Measurements from ENCODE around the gene RECK.
"Not testable (repeated sequence)": the region's sequence is repeated elsewhere in the genome, so short reads cannot be mapped to it uniquely, and the experiment has no call there.

RECK gene

GRCh38 chr9:36153746-36154145 is 117.0 kb downstream of the RECK start:
- CTCF ChIA-PET, result interaction anchor here (1.5 to 4.5 kb wide), 3 partner anchors 12 to 50 kb away, joined by 4 to 42 read pairs (median 5); no protein-coding TSS in a partner anchor
- POLR2A ChIA-PET, result no interaction called here
- TF ChIP-seq, protein P1, sequence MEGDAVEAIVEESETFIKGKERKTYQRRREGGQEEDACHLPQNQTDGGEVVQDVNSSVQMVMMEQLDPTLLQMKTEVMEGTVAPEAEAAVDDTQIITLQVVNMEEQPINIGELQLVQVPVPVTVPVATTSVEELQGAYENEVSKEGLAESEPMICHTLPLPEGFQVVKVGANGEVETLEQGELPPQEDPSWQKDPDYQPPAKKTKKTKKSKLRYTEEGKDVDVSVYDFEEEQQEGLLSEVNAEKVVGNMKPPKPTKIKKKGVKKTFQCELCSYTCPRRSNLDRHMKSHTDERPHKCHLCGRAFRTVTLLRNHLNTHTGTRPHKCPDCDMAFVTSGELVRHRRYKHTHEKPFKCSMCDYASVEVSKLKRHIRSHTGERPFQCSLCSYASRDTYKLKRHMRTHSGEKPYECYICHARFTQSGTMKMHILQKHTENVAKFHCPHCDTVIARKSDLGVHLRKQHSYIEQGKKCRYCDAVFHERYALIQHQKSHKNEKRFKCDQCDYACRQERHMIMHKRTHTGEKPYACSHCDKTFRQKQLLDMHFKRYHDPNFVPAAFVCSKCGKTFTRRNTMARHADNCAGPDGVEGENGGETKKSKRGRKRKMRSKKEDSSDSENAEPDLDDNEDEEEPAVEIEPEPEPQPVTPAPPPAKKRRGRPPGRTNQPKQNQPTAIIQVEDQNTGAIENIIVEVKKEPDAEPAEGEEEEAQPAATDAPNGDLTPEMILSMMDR (IDR thresholded peaks at IDR 0.05; ENCODE audit: control extremely low read depth, extremely low read depth, low read depth, missing control alignments), result no peak
- no peak for DNase-seq (ENCODE audit: extremely low spot score)

DNA sequence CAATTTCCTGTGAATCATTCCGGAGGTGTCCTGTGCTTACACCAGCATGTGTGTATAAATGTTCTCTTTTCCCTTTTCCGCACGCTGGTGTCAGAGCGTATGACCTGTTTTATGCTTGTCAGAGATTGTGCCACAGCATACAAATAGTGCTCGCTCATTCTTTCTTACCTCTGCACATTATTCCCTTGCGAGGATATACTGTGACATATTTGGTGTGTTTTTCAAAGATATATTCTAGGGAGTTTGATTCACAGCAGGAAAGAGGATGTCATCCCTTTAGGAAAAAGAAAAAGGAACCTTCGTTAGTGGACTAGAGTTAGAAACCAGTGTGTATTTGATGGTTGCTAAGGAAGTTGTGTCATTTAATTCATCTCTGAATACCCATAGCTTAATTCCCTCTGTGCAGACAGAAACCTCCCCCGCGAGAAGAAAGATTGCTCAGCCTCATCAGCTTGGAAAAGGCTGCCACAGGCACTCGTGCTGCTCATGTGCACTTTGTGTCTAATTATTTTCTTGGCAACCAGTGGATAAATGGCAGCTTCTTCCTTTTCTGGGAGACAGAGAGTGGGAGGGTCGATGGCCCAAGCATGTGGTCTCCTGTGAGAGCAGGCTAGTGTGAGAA is 117.7 kb downstream of the RECK start:
- TF ChIP-seq, protein P1 (IDR thresholded peaks at IDR 0.05; ENCODE audit: control extremely low read depth, extremely low read depth, low read depth, missing control alignments), result no peak
- ChIA-PET POLR2A (no interaction called here), CTCF (interaction anchor here (0.9 to 4.5 kb wide), 5 partner anchors 10 to 51 kb away, joined by 3 to 42 read pairs (median 5); partner anchors contain the start of gene CLTA)
- no peak for DNase-seq (ENCODE audit: extremely low spot score)

GRCh38 chr9:36156116-36156515 is 119.4 kb downstream of the RECK start:
- TF ChIP-seq, protein P1 (IDR thresholded peaks at IDR 0.05; ENCODE audit: control extremely low read depth, extremely low read depth, low read depth, missing control alignments), result no peak
- no peak for DNase-seq (ENCODE audit: extremely low spot score)
- POLR2A ChIA-PET, result no interaction called here
- CTCF ChIA-PET, result interaction anchor here (4.5 to 5.8 kb wide), 2 partner anchors 9 to 54 kb away, joined by 32 to 42 read pairs; no protein-coding TSS in a partner anchor

- TF ChIP-seq, protein P1 (IDR thresholded peaks at IDR 0.05; ENCODE audit: control extremely low read depth, extremely low read depth, low read depth, missing control alignments), result no peak
- DNase-seq (ENCODE audit: extremely low spot score), result no peak
- CTCF ChIA-PET, result interaction anchor here (4.5 to 5.8 kb wide), 2 partner anchors 7 to 56 kb away, joined by 32 to 42 read pairs; no protein-coding TSS in a partner anchor
- POLR2A ChIA-PET, result no interaction called here
These were observed 121.4 kb downstream of the RECK start for GRCh38 chr9:36158122-36158521.

GRCh38 chr9:36158917-36159316 is 122.2 kb downstream of the RECK start:
- ChIA-PET CTCF (interaction anchor here (1.1 to 5.8 kb wide), 2 partner anchors 11 to 56 kb away, joined by 3 to 32 read pairs; no protein-coding TSS in a partner anchor), POLR2A (no interaction called here)
- no peak for DNase-seq (ENCODE audit: extremely low spot score)
- TF ChIP-seq, protein P1 (IDR thresholded peaks at IDR 0.05; ENCODE audit: control extremely low read depth, extremely low read depth, low read depth, missing control alignments), result no peak

GRCh38 chr9:36159509-36159908 is 122.8 kb downstream of the RECK start:
- DNase-seq (ENCODE audit: extremely low spot score); POLR2A ChIA-PET: not testable (repeated sequence)
- CTCF ChIA-PET, result interaction anchor here (1.1 to 5.8 kb wide), 2 partner anchors 11 to 57 kb away, joined by 3 to 32 read pairs; no protein-coding TSS in a partner anchor

DNA sequence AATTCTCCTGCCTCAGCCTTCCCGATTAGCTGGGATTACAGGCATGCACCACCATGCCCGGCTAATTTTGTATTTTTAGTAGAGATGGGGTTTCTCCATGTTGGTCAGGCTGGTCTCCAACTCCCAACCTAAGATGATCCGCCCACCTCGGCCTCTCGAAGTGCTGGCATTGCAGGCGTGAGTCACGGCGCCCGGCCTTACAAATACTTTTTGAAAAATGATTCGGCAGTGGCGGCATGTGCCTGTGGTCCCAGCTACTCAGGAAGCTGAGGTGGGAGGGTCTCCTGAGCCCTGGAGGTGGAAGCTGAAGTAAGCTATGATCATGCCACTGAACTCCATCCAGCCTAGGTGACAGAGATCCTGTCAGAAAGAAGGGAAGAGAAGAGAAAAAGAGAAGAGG is 123.4 kb downstream of the RECK start:
- POLR2A ChIA-PET; DNase-seq (ENCODE audit: extremely low spot score): not testable (repeated sequence)
- CTCF ChIA-PET, result interaction anchor here (5.8 kb wide), 1 partner anchor 58 kb away, joined by 32 read pairs; no protein-coding TSS in a partner anchor

Data from GM10248 (cell line).